HepG2 (cell line): ENCODE data around the gene CIAO2A. TPM values are rescaled to one million over a fixed set of nuclear protein-coding genes. Genes with fewer than 3 reads are reported as not detected.

Experiments
- BCL3 ChIP-seq: sonication (generic); formaldehyde crosslinking; IDR thresholded peaks from 2 replicates; pipeline ENCODE4 v1.5.1; 2020; ENCODE audit warnings: mild to moderate bottlenecking, missing genetic modification reagents, moderate library complexity
- DPF2 ChIP-seq: sonication (generic); formaldehyde crosslinking; IDR thresholded peaks from 2 replicates; pipeline ENCODE4 v1.4.0; 2020; ENCODE audit warnings: mild to moderate bottlenecking, low read depth, missing genetic modification reagents, borderline replicate concordance
- GTF2F1 ChIP-seq: fragments of 150-350 bp; IDR thresholded peaks from 2 replicates; pipeline ENCODE4 v1.6.1; 2014; ENCODE audit warnings: low read length
- HNF1B ChIP-seq: sonication (generic); formaldehyde crosslinking; IDR thresholded peaks from 2 replicates; pipeline ENCODE4 v1.5.1; 2020; ENCODE audit warnings: mild to moderate bottlenecking, moderate library complexity, missing genetic modification reagents
- TMF1 ChIP-seq: sonication (generic); formaldehyde crosslinking; IDR thresholded peaks from 2 replicates; pipeline ENCODE4 v1.8.1; 2022; ENCODE audit warnings: low read depth, missing genetic modification reagents
- TOE1 ChIP-seq: sonication (generic); formaldehyde crosslinking; IDR thresholded peaks from 2 replicates; pipeline ENCODE4 v1.4.0; 2020; ENCODE audit warnings: mild to moderate bottlenecking, missing genetic modification reagents
- ZNF777 ChIP-seq: sonication (generic); formaldehyde crosslinking; IDR thresholded peaks from 2 replicates; pipeline ENCODE4 v1.4.0; 2020; ENCODE audit warnings: missing genetic modification reagents
- polyA plus RNA-seq, 8 experiments: library from polyadenylated mRNA; depleted of rRNA in 3 of 8; stranded (reverse) in 7 of 8; unstranded in 1 of 8; fragments of >200 nt; fragmentation: Illumina TruSeq in 4 of 8; extraction: Trizol in 4 of 8; gene quantifications; 2 replicates each; pipeline versions ENCODE4 v1.2.1 to v1.2.3, GENCODE V29; 2011 to 2016; ENCODE audit warnings: low read depth in 4 of 8, missing spikeins in 1 of 8, mixed read lengths in 1 of 8; ENCODE audit not compliant: insufficient read depth in 1 of 8
- total RNA-seq, 5 experiments: library from RNA; depleted of rRNA; stranded (reverse); fragments of >200 nt; fragmentation: Illumina TruSeq; extraction: Trizol; gene quantifications; 2 replicates each; pipeline ENCODE4 v1.2.3, GENCODE V29; 2016; ENCODE audit warnings: low read depth in 1 of 5
- TF ChIP-seq, protein P1 (sequence below): IDR thresholded peaks from 2 replicates; pipeline ENCODE4 v1.6.1; 2016; ENCODE audit warnings: missing compliant biosample characterization, missing genetic modification reagents, borderline replicate concordance

The CIAO2A gene
- total and polyA plus RNA-seq, 2 of the 13 experiments (the other 11 are each of a cell fraction or from before 2014, with no cell fraction given) = 83.0 to 100 TPM

- TF ChIP-seq HNF1B (CRISPR knock-in tag) = peak; percentile 92
- 0 out of 2 replicates have a peak, but pooled peaks have one; percentile 69 for TF ChIP-seq GTF2F1
- peak; percentile 59; the same call in 1 of the 2 replicates for TF ChIP-seq TOE1 (CRISPR knock-in tag)
- TF ChIP-seq, protein P1, sequence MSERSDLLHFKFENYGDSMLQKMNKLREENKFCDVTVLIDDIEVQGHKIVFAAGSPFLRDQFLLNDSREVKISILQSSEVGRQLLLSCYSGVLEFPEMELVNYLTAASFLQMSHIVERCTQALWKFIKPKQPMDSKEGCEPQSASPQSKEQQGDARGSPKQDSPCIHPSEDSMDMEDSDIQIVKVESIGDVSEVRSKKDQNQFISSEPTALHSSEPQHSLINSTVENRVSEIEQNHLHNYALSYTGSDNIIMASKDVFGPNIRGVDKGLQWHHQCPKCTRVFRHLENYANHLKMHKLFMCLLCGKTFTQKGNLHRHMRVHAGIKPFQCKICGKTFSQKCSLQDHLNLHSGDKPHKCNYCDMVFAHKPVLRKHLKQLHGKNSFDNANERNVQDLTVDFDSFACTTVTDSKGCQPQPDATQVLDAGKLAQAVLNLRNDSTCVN = no peak
- TF ChIP-seq ZNF777 (CRISPR knock-in tag) = peak; percentile 87
- TF ChIP-seq DPF2 = no peak
- peak; percentile 47 for TF ChIP-seq BCL3 (CRISPR knock-in tag)
- TF ChIP-seq TMF1 (CRISPR knock-in tag) = 0 out of 2 replicates have a peak, but pooled peaks have one; percentile 43
- TF ChIP-seq, all 625 proteins: peak for 281
These were observed 2.4 kb upstream of the CIAO2A start, which contains the start of gene SNX1 (continued) for GRCh38 chr15:64095795-64096667.
